ENCODE data around the gene CCDC183.

- TF ChIP-seq CTCF (conservative IDR thresholded peaks at IDR 0.05 in 1 of 2, IDR thresholded peaks at IDR 0.05 in 1 of 2; ENCODE audit: extremely low read depth in 1 of 2, insufficient read depth in 1 of 2, low read depth in 1 of 2, low read length in 2 of 2) = no peak
- no peak for TF ChIP-seq EZH2 (IDR thresholded peaks at IDR 0.05; ENCODE audit: borderline replicate concordance, low read length)
Measured at GRCh38 chr9:136764301-136764891, 31.7 kb upstream of the CCDC183 start, which contains the start of gene LCN15.
